ENCODE results near the gene DISC1.

DNA sequence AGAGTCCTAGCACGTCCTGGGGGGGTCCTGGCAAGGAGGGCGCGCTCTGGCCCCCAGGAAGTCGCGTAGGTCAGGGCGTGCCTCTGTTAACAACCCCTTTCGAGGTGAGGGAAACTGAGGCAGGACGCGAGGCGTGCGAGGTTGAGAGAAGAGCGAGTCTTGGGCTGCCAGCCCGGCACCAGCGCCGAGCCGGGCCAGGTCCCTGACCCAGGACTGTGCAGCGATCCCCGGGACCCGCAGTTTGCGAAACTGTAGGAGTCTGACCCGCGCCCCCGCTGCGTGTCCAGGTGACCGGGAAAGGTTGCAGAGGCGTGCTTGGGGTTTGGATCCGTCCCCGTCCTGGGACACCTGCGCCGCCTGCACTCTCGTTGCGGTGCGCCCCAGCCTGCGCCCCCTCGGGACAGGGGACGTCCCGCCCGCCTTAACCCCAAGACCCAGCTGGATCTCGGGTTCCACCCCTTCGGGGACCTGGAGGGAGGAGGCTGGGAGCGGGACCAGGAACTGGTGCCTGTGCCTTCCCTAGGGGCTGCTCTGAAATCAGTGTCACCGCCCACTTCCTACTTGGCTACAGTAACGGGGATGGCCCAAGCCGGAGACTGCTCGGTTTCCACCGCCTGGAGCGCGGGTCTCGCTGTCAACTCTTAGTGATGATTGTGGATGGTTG lies 493 bp downstream of the DISC1 start:
- TF ChIP-seq CTCF (IDR thresholded peaks at IDR 0.05 in 2 of 3, conservative IDR thresholded peaks at IDR 0.05 in 1 of 3; ENCODE audit: borderline replicate concordance in 1 of 3, insufficient read depth in 1 of 3, low read depth in 2 of 3, low read length in 2 of 3) (no peak), ZNF274 (IDR thresholded peaks at IDR 0.05; ENCODE audit: low read depth, low read length) (no peak), RAD21 (IDR thresholded peaks at IDR 0.05; ENCODE audit: low read depth) (no peak), EZH2phosphoT487 (IDR thresholded peaks at IDR 0.05; ENCODE audit: borderline replicate concordance) (no peak)
